ENCODE measurements around the gene IGFL4.

IGFL4 gene

GRCh38 chr19:46065486-46066071 is 24.8 kb upstream of the IGFL4 start:
- no peak overlapping the region for H3K4me3 ChIP-seq (ENCODE audit: low read depth, low read length)

- no peak overlapping the region for H3K4me3 ChIP-seq (ENCODE audit: low read depth, low read length)
Measured at GRCh38 chr19:46063201-46063600, 22.4 kb upstream of the IGFL4 start.

GRCh38 chr19:46060012-46060411 is 19.2 kb upstream of the IGFL4 start:
- H3K4me3 ChIP-seq (ENCODE audit: low read depth, low read length), result no peak overlapping the region

GRCh38 chr19:46058778-46059177 is 18.0 kb upstream of the IGFL4 start:
- no peak overlapping the region for H3K4me3 ChIP-seq (ENCODE audit: low read depth, low read length)

GRCh38 chr19:46056536-46056935 is 15.7 kb upstream of the IGFL4 start:
- H3K4me3 ChIP-seq (ENCODE audit: low read depth, low read length), result no peak overlapping the region

- no peak overlapping the region for H3K4me3 ChIP-seq (ENCODE audit: low read depth, low read length)
Measured at GRCh38 chr19:46052896-46053295, 12.1 kb upstream of the IGFL4 start.

GRCh38 chr19:46049597-46049996 is 8.8 kb upstream of the IGFL4 start:
- H3K4me3 ChIP-seq (ENCODE audit: low read depth, low read length), result no peak overlapping the region

DNA sequence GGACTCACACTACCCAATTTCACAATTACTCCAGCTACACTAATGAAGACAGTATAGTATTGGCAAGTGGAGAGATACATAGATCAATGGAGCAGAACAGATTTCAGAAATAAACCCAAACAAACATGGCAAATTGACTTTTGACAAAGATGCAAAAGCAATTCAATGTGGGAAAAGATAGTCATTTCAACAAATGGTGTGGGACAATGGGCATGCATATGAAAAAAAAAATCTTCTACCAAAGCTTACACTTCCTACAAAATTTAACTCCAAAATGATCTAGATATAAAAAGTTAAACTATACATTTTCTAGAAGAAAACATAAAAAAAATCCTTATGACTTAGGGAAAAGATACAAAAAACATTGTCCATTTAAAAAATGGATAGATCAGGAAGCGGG is 2.7 kb upstream of the IGFL4 start:
- no peak overlapping the region for H3K4me3 ChIP-seq (ENCODE audit: low read depth, low read length)

GRCh38 chr19:46042252-46042883 is 1.6 kb upstream of the IGFL4 start:
- H3K4me3 ChIP-seq (ENCODE audit: low read depth, low read length), result no peak overlapping the region

- H3K4me3 ChIP-seq (ENCODE audit: low read depth, low read length), result no peak overlapping the region
Measured at GRCh38 chr19:46040125-46040524, 677 bp downstream of the IGFL4 start.

- no peak overlapping the region for H3K4me3 ChIP-seq (ENCODE audit: low read depth, low read length)
Measured at GRCh38 chr19:46036744-46037128, 4.1 kb downstream of the IGFL4 start.

DNA sequence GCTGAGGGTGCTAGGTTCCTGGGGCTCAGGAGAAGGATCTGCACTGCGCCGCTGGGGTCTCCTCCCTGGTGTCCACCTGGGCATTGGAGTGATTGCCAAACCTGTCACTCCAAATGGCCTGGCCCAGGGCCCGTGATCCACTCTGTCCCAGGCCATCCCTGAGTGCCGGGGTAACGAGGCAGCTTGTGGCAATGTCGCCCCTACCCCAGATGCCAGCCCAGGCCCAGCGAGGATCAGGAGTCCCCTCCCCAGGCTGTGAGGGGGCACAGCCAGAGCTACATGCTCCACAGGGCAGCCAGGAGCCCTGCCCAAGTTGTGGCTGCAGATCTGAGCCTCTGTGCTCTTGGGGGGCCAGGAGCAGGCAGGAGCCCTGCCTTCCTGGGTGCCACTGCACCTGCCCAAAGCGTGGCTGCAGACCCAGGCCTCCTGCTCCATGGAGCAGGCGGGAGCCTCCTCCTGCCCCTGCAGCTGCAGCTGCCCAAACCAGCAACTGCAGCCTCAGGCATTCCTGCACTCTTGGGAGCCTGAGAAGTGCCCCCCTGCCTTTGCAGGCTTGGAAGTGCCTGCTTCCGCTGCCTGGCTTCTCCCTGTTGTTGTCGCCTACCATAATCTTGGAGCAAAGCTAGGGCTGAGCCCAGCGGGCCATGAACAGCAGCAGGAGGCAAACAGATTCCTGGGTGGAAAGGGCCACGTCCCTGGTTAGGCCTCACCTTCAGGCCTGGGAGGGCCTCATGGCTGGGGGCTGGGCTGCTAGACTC is 4.6 kb downstream of the IGFL4 start:
- H3K4me3 ChIP-seq (ENCODE audit: low read depth, low read length), result no peak overlapping the region

GRCh38 chr19:46035546-46035945 is 5.3 kb downstream of the IGFL4 start:
- H3K4me3 ChIP-seq (ENCODE audit: low read depth, low read length), result no peak overlapping the region

GRCh38 chr19:46033401-46033800 is 7.4 kb downstream of the IGFL4 start:
- H3K4me3 ChIP-seq (ENCODE audit: low read depth, low read length), result no peak overlapping the region

GRCh38 chr19:46032597-46033025 is 8.2 kb downstream of the IGFL4 start:
- H3K4me3 ChIP-seq (ENCODE audit: low read depth, low read length), result no peak overlapping the region

GRCh38 chr19:46031781-46032596 is 8.8 kb downstream of the IGFL4 start:
- H3K4me3 ChIP-seq (ENCODE audit: low read depth, low read length), result no peak overlapping the region

DNA sequence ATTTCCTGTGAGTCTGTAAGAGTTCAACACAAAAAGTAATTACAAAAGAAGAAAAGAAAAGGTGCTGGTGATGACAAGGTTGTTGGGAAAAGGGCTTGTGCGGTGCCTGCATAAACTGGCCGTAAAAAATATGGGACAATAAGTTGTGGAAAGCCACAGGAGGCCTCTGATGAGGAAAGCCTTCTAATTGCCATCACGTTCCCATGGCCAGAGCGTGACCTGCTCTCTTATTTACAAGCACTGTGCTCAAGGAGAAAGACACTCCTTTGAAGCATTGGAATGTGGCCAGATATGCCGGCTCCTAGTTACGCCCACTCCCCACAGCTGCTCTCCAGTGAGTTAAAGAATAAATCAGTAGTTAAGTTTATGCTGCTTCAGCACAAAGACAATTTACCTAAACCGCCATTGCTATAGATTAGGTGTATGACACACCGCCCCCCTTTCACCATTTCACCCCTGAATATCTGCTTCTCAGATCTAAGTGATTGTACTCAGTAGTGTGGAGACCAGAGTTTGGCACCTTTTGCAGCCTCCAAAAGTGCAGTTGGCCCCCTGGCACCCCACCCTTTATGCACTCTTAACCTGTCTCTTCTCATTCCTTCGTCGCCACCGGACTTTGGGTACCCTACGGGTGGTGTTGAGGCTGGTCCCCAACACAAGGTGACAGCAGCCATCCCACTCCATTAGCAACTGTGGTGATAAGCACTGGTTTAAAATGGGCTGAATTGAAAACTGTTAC is 9.8 kb downstream of the IGFL4 start:
- H3K4me3 ChIP-seq (ENCODE audit: low read depth, low read length), result no peak overlapping the region

DNA sequence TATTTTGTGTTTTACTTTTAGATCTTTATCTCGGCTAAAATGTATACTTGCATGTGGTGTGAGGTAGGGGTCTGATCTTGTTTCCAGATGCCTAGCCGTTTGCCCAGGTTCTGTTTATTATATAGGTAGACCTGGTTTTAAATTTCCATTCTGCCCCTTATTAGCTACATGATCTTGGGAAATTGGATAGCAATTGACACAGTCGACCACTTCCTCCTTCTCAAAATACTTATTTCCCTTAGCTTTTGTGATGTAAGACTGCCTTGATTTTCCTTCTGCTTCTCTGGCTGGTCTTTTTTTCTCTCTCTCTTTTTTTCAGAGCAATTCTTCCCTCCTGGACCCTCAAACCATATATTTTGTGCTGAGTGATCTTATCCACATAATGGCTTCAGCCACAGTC is 15.0 kb downstream of the IGFL4 start:
- H3K4me3 ChIP-seq (ENCODE audit: low read depth, low read length), result no peak overlapping the region

DNA sequence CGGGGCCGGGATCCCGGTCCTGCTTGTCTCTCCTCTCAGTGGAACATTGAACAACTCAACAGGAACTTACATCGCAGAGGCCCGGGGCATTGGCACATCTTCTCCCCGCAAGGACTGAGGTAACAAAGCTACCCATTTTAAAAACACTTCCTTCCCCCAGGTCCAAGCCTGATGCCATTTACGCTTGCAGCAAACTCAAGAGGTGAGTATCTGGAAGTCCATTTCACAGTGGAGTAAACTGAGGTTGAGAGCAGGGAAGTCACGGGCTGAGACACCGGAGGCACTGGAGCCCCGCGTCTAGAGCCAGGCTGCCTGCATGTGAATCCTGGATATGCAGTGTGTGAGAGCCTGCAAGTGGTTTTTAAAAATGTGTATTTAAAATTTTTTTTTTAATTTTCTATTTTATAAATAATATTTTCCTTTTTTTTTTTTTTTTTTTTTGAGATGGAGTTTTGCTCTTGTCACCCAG is 17.5 kb downstream of the IGFL4 start:
- no peak overlapping the region for H3K4me3 ChIP-seq (ENCODE audit: low read depth, low read length)

DNA sequence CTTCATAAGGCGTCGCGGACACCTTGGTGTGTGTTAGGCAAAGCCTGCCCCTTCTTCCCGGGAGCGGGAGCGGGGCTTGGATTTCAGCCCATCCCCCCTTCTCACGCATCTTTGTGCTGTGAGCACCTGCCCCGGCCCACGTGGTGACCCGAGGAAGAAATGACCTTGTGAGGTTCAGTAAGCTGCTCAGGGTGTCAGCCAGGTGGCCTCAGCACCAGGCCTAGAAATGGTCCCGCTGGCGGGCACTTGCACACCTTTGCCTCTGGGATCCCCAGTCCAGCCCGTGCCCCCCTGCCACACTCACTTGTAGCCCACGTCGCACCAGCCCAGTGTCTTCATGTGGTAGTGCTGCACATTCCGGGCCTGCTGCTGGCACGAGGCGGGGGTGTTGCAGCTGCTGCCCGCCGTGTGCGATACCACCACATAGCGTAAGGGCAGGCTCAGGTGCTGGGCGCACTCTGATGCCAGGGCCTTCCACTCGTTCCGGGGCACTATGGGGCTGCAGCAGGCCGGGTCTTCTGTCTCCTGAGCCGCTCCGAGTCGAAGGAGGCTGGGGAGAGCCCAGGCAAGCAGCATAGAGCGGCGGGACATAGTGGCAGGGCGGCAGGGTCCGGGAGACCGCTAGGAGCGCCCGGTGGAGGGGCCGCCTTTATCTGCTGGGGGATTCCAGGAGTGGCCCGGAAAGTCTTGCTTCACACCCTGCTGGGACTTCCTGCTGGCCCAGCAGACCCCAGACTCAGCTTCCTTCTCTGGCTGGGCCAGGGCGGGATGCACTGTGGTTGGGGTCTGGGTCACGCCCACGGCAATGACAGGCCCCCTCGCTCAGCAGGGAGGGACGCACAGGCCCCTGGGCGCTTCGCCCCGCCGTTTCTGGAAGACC is 18.1 kb downstream of the IGFL4 start, which contains the start of gene PGLYRP1:
Gene PGLYRP1 (minus strand): TSS at position 623 of the 880 bp plus-strand sequence. CDS start 32 bp downstream, at position 591.
- no peak within 1 kb of the TSS for H3K4me3 ChIP-seq (ENCODE audit: low read depth, low read length)

Measured in iPS-11a (cell line).